A673 (cell line): ENCODE results near the gene STX5.

Experiments used
- EZH2 ChIP-seq: fragments of 200-600 bp; sonication (generic); IDR thresholded peaks from 2 replicates; pipeline ENCODE4 v1.6.1; 2017; ENCODE audit warnings: borderline replicate concordance, low read depth, mild to moderate bottlenecking, mixed read lengths, antibody characterized with exemption, low read length; ENCODE audit not compliant: poor library complexity, severe bottlenecking
- TF ChIP-seq, protein P1 (sequence below): fragments of 300-800, 200-600 bp; sonication (generic); conservative IDR thresholded peaks from 2 replicates; pipeline ENCODE4 v1.5.1; 2017; ENCODE audit warnings: low read depth, mild to moderate bottlenecking, antibody characterized with exemption, low read length, moderate library complexity, mixed read lengths

GRCh38 chr11:62791501-62792201 is 40.2 kb downstream of the STX5 start, which contains the start of gene TMEM223:
- TF ChIP-seq EZH2 = no peak
- TF ChIP-seq, protein P1, sequence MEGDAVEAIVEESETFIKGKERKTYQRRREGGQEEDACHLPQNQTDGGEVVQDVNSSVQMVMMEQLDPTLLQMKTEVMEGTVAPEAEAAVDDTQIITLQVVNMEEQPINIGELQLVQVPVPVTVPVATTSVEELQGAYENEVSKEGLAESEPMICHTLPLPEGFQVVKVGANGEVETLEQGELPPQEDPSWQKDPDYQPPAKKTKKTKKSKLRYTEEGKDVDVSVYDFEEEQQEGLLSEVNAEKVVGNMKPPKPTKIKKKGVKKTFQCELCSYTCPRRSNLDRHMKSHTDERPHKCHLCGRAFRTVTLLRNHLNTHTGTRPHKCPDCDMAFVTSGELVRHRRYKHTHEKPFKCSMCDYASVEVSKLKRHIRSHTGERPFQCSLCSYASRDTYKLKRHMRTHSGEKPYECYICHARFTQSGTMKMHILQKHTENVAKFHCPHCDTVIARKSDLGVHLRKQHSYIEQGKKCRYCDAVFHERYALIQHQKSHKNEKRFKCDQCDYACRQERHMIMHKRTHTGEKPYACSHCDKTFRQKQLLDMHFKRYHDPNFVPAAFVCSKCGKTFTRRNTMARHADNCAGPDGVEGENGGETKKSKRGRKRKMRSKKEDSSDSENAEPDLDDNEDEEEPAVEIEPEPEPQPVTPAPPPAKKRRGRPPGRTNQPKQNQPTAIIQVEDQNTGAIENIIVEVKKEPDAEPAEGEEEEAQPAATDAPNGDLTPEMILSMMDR = 0 out of 2 replicates have a peak, but pooled peaks have one; percentile 23
